Endothelial cell of umbilical vein (primary cell): ENCODE measurements around the gene SH3TC1. TPM values are rescaled to one million over a fixed set of nuclear protein-coding genes. Genes with fewer than 3 reads are reported as not detected.

Experiments
- BruUV-seq: library from RNA; stranded (reverse); fragments of 400-500 nt; replicated peaks from 2 replicates; lab custom pipeline; 2021; lab: Mats Ljungman, UMichigan
- CTCF ChIA-PET: fragments of 300-600, 350-600 bp; sonication (Branson Sonifier 250); formaldehyde crosslinking; loops from one replicate; lab custom pipeline; 2021; ENCODE audit warnings: antibody characterized with exemption, inconsistent platforms; lab: Charles Lee
- POLR2A ChIA-PET: fragments of 300-600, 350-600 bp; sonication (Branson Sonifier 250); formaldehyde crosslinking; loops from one replicate; lab custom pipeline; 2021; ENCODE audit warnings: antibody characterized with exemption, inconsistent platforms; lab: Charles Lee
- DNase-seq: peaks from one replicate; pipeline ENCODE4 v3.0.0-alpha.2; 2011; ENCODE audit warnings: low read depth, low spot score
- FAIRE-seq: peaks from 2 replicates; lab custom pipeline; 2011; peaks lifted over from hg19 to GRCh38; lab: Jason Lieb, UNC
- H2AFZ ChIP-seq: 2 replicates; pipeline ENCODE4 v1.6.0; 2012; ENCODE audit warnings: low read depth, low read length, control low read depth, inconsistent platforms
- H3K27ac ChIP-seq: 2 replicates; pipeline ENCODE4 v1.5.1; 2011; ENCODE audit warnings: low read depth, mild to moderate bottlenecking, control low read depth, low read length, moderate library complexity; ENCODE audit not compliant: insufficient read depth
- H3K27me3 ChIP-seq, 2 experiments: 2 replicates each; pipeline versions ENCODE4 v1.6.0 to v1.6.1; 2011; ENCODE audit warnings: low read length in 2 of 2, mixed read lengths in 1 of 2; ENCODE audit not compliant: control insufficient read depth in 2 of 2, insufficient read depth in 2 of 2
- H3K36me3 ChIP-seq, 2 experiments: 2 replicates in 1 of 2; 3 replicates in 1 of 2; pipeline ENCODE4 v1.5.1; 2011; ENCODE audit warnings: low read length in 2 of 2, mild to moderate bottlenecking in 1 of 2, moderate library complexity in 1 of 2; ENCODE audit not compliant: control insufficient read depth in 2 of 2, insufficient read depth in 2 of 2; ENCODE audit errors: extremely low read depth in 1 of 2
- H3K4me1 ChIP-seq: 3 replicates; pipeline ENCODE4 v1.5.1; 2011; ENCODE audit warnings: mild to moderate bottlenecking, low read length; ENCODE audit not compliant: control insufficient read depth, insufficient read depth; ENCODE audit errors: extremely low read depth
- H3K4me2 ChIP-seq: 2 replicates; pipeline ENCODE4 v1.6.1; 2011; ENCODE audit warnings: low read length, control low read depth, mixed read lengths; ENCODE audit not compliant: insufficient read depth
- H3K4me3 ChIP-seq, 3 experiments: fragments of 200-600 bp in 1 of 3; sonication (generic), shearing (Covaris generic) in 1 of 3; replicated peaks in 1 of 3; 2 replicates each; pipeline ENCODE4 v1.5.1; 2011 to 2016; ENCODE audit warnings: control low read depth in 3 of 3, low read length in 3 of 3, mild to moderate bottlenecking in 2 of 3, inconsistent platforms in 1 of 3, low read depth in 1 of 3, moderate library complexity in 1 of 3; ENCODE audit not compliant: insufficient read depth in 1 of 3
- H3K79me2 ChIP-seq: 2 replicates; pipeline ENCODE4 v1.6.0; 2012; ENCODE audit warnings: low read length, inconsistent platforms; ENCODE audit not compliant: control insufficient read depth, insufficient read depth
- H3K9ac ChIP-seq: replicated peaks from 2 replicates; pipeline ENCODE3; 2011; ENCODE audit warnings: low read length, control low read depth; ENCODE audit not compliant: insufficient read depth; ENCODE audit errors: extremely low read depth
- H3K9me1 ChIP-seq: replicated peaks from 3 replicates; pipeline ENCODE4 v1.6.0; 2011; ENCODE audit warnings: mild to moderate bottlenecking, low read length; ENCODE audit not compliant: control insufficient read depth, insufficient read depth; ENCODE audit errors: extremely low read depth
- H3K9me3 ChIP-seq: replicated peaks from 2 replicates; pipeline ENCODE4 v1.5.1; 2012; ENCODE audit warnings: low read length, inconsistent platforms; ENCODE audit not compliant: control insufficient read depth, insufficient read depth
- H4K20me1 ChIP-seq: replicated peaks from 2 replicates; pipeline ENCODE3; 2011; ENCODE audit warnings: mild to moderate bottlenecking, low read length; ENCODE audit not compliant: control insufficient read depth, insufficient read depth; ENCODE audit errors: extremely low read depth
- EZH2 ChIP-seq: IDR thresholded peaks from 2 replicates; pipeline ENCODE4 v1.6.1; 2012; ENCODE audit warnings: borderline replicate concordance, low read depth, mild to moderate bottlenecking, moderate library complexity, low read length, inconsistent platforms; ENCODE audit not compliant: severe bottlenecking
- FOS ChIP-seq: IDR thresholded peaks from 2 replicates; pipeline ENCODE4 v1.6.1; 2011; ENCODE audit warnings: mild to moderate bottlenecking, low read length, moderate library complexity, borderline replicate concordance; ENCODE audit not compliant: insufficient read depth
- GATA2 ChIP-seq: IDR thresholded peaks from 2 replicates; pipeline ENCODE4 v1.7.0; 2011; ENCODE audit warnings: low read depth, mild to moderate bottlenecking, moderate library complexity, mixed read lengths, low read length; ENCODE audit not compliant: insufficient read length, insufficient read depth
- JUN ChIP-seq: IDR thresholded peaks from 2 replicates; pipeline ENCODE4 v1.6.1; 2011; ENCODE audit warnings: borderline replicate concordance, low read depth; ENCODE audit not compliant: insufficient read length, insufficient read depth
- MYC ChIP-seq: IDR thresholded peaks from one replicate; pipeline ENCODE4 v1.6.1; 2011; ENCODE audit warnings: mild to moderate bottlenecking, low read depth, low read length
- POLR2A ChIP-seq: IDR thresholded peaks from 2 replicates; pipeline ENCODE4 v1.6.1; 2012; ENCODE audit warnings: low read depth, mild to moderate bottlenecking, control low read depth, low read length
- POLR2AphosphoS5 ChIP-seq: IDR thresholded peaks from 2 replicates; pipeline ENCODE4 v1.6.1; 2012; ENCODE audit warnings: low read depth, mild to moderate bottlenecking, control low read depth, low read length, moderate library complexity; ENCODE audit not compliant: insufficient read depth
- dilution Hi-C: fragments of 300-500 bp; cut with MboI; formaldehyde crosslinking; loops from one replicate; pipeline ENCODE4 v1.15.0; 2019; ENCODE audit warnings: low sequenced_read_pairs; ENCODE audit not compliant: extremely low pct_ligation_motif_present
- intact Hi-C: fragments of 100-400 bp; cut with micrococcal nuclease; formaldehyde crosslinking; loops from one replicate; pipeline ENCODE4 v1.10.0; 2022
- polyA plus RNA-seq, 4 experiments: library from polyadenylated mRNA; depleted of rRNA in 3 of 4; stranded (reverse) in 3 of 4; unstranded in 1 of 4; fragments of >200 nt; gene quantifications; 2 replicates each; pipeline versions ENCODE4 v1.2.1 to v1.2.3, GENCODE V29; 2011 to 2012; ENCODE audit warnings: missing spikeins in 1 of 4
- total RNA-seq: library from RNA; stranded (reverse); gene quantifications from 2 replicates; pipeline ENCODE4 v1.2.3, GENCODE V29; 2021
- TF ChIP-seq, protein P1 (sequence below), 2 donors: IDR thresholded peaks; 1 replicate in 1 of 2; 2 replicates in 1 of 2; pipeline ENCODE4 v1.5.1; 2011; ENCODE audit warnings: low read length in 2 of 2, mild to moderate bottlenecking in 2 of 2, moderate library complexity in 2 of 2, control low read depth in 1 of 2, inconsistent platforms in 1 of 2, low read depth in 1 of 2; ENCODE audit not compliant: insufficient read depth in 1 of 2; ENCODE audit errors: extremely low read depth in 1 of 2
- TF ChIP-seq, protein P2 (sequence below): IDR thresholded peaks from 2 replicates; pipeline ENCODE4 v1.6.1; 2011; ENCODE audit not compliant: insufficient read depth, insufficient read length

SH3TC1 gene
- total and polyA plus RNA-seq, 2 donors (not counting 3 experiments of a cell fraction or from before 2014, with no cell fraction given), result 96.5 to 192 TPM

DNA sequence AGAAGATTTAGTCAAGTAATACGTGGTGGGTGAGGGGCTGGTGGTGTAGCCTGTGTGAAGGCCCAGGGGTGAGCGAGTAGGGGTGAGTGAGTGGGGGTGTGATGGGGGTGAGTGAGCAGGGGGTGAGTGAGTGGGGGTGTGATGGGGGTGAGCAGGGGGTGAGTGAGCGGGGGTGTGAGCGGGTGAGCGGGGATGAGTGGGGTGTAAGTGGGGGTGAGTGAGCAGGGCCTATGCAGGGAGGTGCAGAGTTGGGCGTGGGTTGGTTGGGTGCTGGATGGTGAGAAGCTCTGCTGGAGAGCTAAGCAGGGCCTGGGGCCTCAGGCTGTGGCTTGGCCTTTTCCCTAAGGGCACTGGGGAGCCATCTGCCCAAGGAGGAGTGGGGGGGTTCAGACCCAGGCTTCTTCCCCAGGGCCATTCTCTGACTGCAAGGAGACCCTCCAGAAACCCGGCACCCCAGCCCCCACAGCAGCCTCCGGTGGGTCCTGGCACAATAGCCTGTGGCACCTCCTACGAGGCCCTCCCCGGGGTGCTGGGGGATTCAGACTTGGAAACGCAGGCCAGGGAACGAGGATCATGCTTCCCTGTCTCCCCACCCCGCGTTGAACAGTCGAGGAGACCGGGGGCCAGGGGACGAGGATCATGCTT, 30.4 kb downstream of the SH3TC1 start:
- Histone ChIP-seq H3K4me1 (peaks cover 6% of the 10 kb centered on the region), H3K36me3 (peaks cover 31 to 78% of the 10 kb centered on the region in 2 experiments), H3K4me2 (no peak overlapping the region), H3K4me3 (no peak overlapping the region), H2AFZ (no peak overlapping the region), H3K27me3 (no peaks in the 10 kb centered on the region), H3K9me3 (no peaks in the 10 kb centered on the region), H4K20me1 (no peaks in the 10 kb centered on the region), H3K27ac (no peak overlapping the region), H3K9ac (no peak overlapping the region), H3K9me1 (no peaks in the 10 kb centered on the region), H3K79me2 (peaks cover 12% of the 10 kb centered on the region)
- no peak for DNase-seq
- POLR2A ChIA-PET, result no interaction called here
- TF ChIP-seq MYC (no peak), FOS (no peak), GATA2 (no peak), EZH2 (no peak), POLR2AphosphoS5 (no peak), JUN (no peak), POLR2A (no peak)
- TF ChIP-seq, protein P1, sequence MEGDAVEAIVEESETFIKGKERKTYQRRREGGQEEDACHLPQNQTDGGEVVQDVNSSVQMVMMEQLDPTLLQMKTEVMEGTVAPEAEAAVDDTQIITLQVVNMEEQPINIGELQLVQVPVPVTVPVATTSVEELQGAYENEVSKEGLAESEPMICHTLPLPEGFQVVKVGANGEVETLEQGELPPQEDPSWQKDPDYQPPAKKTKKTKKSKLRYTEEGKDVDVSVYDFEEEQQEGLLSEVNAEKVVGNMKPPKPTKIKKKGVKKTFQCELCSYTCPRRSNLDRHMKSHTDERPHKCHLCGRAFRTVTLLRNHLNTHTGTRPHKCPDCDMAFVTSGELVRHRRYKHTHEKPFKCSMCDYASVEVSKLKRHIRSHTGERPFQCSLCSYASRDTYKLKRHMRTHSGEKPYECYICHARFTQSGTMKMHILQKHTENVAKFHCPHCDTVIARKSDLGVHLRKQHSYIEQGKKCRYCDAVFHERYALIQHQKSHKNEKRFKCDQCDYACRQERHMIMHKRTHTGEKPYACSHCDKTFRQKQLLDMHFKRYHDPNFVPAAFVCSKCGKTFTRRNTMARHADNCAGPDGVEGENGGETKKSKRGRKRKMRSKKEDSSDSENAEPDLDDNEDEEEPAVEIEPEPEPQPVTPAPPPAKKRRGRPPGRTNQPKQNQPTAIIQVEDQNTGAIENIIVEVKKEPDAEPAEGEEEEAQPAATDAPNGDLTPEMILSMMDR (IDR thresholded peaks at IDR 0.05; ENCODE audit: extremely low read depth in 1 of 2, insufficient read depth in 1 of 2, low read depth in 1 of 2, low read length in 2 of 2), result no peak
- TF ChIP-seq, protein P2, sequence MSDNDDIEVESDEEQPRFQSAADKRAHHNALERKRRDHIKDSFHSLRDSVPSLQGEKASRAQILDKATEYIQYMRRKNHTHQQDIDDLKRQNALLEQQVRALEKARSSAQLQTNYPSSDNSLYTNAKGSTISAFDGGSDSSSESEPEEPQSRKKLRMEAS, result no peak
- BruUV-seq, result no TSS peak
- FAIRE-seq, result no peak
- CTCF ChIA-PET, result interaction anchor here (1.7 to 3.2 kb wide), 3 partner anchors 13 to 173 kb away, joined by 6 to 25 read pairs (median 9); no protein-coding TSS in a partner anchor
- intact Hi-C loops, result no loop called here
- dilution Hi-C loops, result no loop called here
